CD4-positive, alpha-beta T cell treated with Interleukin-17A for 1 hour (primary cell): ENCODE measurements around the gene CTNS.

Experiments used
- DNase-seq: peaks from one replicate; pipeline ENCODE4 v3.0.0-alpha.2; 2020

The CTNS gene

GRCh38 chr17:3626831-3627768 lies 9.5 kb upstream of the CTNS start:
- no peak for DNase-seq

DNA sequence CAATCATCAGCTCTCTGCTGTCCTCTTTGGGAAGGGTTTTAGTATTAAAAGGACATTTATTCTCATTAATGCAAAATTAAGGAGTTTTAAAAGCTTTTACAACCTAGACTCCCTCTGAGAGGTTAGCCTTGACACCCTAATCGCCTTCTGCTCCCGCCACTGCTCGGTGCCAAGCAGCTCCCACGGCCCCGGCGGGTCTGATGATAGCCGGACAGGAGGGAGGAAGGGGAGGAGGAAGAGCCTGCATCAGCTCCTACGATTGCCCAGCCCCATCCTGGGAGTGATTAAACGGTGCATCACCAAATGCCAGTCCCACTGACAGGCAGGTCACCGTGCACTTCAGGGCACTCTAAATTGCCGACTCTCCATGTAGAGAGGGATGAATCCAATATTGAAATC lies 8.8 kb upstream of the CTNS start:
- DNase-seq: no peak

DNA sequence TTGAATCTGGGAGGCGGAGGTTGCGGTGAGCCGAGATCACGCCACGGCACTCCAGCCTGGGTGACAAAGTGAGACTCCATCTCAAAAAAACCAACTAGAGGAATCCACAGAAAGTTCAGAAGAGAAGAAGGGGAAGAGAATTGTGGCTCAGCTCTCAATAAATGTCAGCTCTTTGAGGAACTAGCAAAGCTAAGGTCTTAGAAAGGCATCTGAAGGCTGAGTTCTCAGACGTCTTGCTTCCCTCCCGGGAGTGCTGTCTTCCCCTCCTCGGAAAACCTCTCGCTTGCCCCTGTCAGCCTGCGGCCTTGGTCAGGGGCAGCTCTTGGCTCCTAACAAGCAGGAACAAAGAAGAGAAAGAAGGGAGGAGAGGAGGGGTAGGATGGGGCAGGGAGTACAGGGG lies 5.8 kb upstream of the CTNS start:
- no peak for DNase-seq

GRCh38 chr17:3632287-3632686 lies 4.3 kb upstream of the CTNS start:
- DNase-seq: no peak

- DNase-seq: no peak
These were observed 946 bp upstream of the CTNS start for GRCh38 chr17:3635474-3636153.

- no peak for DNase-seq
These were observed 381 bp downstream of the CTNS start for GRCh38 chr17:3636908-3637373.

DNA sequence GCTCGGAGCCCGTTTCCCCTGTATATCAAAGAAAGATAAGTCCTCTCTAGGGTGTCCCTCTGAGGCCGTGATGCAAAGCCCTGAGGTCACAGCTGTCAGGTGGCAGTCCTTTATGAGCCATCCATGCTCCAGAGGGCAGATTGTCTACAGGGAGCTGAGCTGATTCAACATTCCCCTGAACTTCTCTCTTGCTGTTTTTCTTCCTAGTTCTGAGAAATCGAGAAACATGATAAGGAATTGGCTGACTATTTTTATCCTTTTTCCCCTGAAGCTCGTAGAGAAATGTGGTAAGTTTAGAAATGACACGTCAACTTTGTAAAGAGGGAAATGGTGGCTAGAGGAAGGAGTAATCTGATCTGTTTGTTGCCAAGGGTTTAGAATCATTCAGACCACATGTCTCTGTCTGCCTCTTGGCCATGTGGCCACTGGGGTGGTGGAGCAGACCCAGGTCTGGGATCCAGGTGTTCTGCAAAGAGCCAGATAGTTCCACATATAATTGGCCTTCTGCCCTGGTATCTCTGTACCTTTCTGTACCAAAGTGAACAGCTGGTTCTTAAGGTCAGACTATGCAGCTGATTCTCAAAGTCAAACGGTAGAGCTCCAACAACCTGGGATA lies 3.5 kb downstream of the CTNS start:
- DNase-seq: no peak

- DNase-seq: no peak
These were observed 4.5 kb downstream of the CTNS start for GRCh38 chr17:3641014-3641413.

DNA sequence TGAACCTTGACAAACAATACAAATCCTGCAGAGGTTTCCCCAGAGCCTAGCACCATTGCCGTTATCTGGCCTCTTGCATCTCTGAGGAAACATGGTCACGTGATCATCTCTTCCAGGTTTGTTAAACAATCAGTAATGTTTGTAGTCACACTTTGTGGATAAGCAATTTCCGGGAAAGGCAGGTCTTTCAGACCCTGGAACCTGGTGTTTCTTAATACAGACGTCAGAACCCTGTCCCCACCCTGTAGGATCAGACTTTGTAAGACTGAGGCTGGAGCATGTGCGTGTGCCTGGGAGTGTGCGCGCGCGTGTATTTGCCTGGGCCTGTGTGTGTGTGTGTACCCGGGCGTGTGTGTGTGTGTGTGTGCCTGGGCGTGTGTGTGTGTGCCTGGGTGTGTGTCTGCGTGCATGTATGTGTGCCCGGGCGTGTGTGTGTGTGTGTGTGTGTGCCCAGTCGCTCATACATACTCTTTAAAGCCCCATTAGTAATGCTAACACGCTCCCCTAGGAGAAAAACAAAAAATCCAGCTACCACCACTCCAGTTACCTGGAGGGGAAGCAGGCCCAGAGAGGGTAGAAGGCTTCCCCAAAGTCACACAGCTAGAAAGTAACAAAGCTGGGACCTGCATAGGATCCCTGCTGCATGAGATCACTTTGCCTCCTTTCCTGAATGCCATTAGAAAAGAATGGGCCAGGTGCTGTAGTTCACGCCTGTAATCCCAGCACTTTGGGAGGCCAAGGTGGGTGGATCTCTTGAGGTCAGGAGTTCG lies 5.3 kb downstream of the CTNS start:
- DNase-seq: no peak

GRCh38 chr17:3643889-3644349 lies 7.4 kb downstream of the CTNS start:
- DNase-seq: no peak

DNA sequence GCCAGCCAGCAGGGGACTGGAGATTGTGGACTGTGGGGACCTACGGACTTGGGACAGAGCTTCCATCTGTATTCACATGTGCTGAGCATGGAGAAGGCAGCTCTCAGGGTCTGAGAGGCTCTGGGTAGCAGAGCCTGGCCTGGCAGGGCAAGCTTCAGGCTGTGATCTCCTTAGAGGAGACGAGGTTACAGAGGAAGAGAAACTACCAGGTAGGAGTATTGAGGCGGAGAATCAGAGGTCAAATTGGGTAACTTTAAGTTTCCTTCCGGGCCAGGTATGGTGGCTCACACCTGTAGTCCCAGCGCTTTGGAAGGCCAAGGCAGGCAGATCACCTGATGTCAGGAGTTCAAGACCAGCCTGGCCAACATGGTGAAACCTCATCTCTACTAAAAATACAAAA lies 8.8 kb downstream of the CTNS start:
- no peak for DNase-seq

DNA sequence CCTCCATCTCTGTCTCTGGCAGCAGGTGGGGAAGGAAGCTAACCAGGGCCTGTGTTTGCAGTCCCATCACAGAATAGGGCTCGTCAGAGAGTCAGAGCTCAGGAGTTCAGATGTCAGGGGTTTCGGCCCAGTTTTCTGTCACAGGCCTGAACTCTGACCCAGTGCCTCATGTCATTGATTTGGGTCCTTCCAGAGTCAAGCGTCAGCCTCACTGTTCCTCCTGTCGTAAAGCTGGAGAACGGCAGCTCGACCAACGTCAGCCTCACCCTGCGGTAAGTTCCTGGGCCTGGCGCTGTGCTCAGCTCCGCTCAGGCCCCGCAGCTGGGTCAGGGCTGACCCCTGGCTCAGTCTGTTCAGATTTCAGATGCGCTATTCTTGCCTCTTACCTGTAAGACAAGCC lies 10.7 kb downstream of the CTNS start:
- DNase-seq: no peak

DNA sequence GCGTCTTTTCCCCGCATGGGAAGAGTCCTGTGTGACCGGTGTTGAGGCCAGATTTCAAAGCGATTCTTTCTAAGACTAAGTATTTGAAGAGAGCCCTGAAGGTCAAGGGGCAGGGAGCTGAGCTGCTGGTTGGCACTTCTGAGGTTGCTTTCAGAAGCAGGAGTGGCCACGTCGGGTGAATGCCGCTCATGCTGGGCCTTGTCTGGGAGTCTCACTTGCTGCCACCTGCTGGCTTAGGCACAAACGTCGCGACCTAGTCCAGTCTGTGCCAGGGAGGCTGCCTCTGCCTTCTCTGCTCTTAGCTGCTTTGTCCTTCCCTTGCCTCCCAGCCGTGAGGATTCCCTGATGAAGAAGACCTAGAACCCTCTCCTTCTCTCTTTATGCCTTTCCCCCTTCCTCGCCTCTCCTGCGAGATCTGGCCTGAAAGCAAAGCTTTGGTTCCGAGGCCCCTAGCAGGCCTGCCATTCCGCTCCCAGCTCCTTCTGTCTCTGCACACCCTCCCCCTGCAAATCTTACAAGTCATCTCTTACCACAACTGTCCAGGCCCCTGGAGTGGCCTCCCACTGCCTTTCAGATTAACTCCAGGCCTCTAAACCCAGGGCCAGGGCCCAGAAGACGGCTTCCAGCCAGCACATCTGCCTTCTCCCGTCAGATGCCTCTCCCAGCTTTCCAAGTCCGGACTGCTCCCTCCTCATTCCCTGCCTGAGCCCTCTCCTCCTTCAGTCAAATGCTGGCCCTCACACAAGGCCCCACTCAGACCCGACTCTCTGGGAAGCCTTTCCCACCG lies 11.4 kb downstream of the CTNS start:
- peak; percentile 21 for DNase-seq

DNA sequence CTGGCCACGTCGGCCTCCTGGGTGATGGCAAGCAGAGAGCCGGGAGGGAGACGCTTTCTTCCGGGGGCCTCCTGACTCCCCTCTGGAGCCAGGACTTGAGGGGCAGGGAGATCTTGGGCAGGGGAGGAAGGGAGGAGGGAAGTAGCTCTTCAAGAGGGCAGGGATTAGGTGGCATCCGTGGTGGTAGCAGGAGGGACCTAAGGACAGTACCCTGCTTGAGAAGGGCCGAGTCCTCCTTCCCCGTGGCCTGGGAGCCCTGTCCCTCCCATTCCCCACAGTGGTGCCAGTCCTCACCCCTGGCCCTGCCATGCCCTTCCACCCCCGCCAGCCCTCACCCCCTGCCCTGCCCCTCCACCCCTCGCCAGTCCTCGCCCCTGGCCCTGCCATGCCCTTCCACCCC lies 19.2 kb downstream of the CTNS start:
- no peak for DNase-seq

GRCh38 chr17:3656353-3656752 lies 19.8 kb downstream of the CTNS start:
- no peak for DNase-seq

DNA sequence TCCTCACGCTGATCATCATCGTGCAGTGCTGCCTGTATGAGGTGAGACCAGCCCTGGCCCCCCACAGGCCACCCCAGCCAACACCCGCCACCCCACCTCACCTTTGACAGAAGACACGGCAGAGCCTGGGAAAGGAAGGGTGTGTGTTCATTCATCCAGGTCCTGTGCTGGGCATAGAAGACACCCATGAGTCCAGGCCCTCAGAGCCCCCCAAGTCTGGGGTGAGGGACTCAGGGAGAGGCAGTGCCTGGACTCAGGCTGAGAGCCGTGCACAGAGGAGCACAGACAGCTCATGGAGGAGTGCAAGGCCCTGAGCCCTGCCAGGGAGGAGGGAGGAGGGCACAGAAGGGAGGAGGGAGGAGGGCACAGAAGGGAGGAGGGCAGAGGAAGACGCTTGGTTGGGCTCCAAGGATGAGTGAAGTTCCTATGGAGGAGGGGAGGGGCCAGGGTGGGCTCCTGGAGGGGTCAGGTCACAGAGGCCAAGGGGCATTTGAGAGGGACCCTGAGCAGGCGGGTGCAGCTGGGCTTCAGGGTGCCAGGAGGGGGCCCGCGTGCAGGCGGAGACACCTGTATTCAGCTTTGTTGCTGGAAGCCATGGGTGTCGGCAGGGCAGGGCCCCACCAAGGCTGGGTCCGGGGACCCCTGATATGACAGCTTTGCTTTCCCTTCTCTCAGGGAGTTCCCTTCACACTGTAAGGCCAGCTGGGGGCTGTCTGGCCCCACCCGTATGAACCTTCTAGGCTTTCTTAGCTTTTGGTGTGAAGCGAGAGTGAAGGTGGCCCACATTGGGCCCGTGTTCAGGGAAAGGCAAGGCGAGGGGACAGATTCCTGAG lies 20.4 kb downstream of the CTNS start:
- no peak for DNase-seq

- no peak for DNase-seq
These were observed 21.0 kb downstream of the CTNS start for GRCh38 chr17:3657588-3657869.

DNA sequence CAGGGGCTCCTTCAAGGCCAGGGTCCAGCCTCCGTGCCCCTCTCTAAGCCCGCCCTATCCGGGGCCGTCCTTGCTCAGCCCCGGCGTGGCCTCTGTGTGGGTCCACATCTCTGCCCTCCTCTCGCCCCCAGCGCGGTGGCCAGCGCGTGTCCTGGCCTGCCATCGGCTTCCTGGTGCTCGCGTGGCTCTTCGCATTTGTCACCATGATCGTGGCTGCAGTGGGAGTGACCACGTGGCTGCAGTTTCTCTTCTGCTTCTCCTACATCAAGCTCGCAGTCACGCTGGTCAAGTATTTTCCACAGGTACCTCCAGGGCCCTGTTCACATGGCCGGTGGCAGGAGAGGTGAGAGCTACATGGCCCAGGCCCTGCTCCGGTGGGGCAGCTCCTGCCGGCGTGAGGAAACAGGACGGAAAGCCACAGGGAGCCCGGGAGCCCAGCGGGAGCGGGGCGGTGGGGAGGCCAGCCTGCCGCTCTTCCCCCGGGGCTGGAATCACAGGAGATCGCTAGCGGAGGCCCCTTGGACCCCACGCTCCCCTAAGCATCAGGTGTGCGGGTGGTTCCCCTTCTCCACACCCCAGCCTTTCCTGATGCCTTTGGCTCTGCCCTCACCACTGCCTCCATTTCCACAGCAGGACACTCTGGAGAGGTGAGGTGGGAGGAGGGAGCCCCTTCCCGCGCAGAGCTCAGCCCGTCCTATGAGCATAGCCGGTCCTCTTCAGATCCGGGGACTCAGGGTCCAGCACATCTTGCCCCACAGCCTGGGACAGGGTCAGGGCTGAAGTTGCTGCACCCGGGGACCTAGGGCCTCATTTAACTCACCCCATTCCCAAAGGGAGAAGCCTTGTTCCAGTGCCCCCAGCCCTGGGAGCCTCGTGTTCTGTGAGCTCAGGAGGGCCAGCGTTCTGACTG lies 21.6 kb downstream of the CTNS start:
- no peak for DNase-seq

DNA sequence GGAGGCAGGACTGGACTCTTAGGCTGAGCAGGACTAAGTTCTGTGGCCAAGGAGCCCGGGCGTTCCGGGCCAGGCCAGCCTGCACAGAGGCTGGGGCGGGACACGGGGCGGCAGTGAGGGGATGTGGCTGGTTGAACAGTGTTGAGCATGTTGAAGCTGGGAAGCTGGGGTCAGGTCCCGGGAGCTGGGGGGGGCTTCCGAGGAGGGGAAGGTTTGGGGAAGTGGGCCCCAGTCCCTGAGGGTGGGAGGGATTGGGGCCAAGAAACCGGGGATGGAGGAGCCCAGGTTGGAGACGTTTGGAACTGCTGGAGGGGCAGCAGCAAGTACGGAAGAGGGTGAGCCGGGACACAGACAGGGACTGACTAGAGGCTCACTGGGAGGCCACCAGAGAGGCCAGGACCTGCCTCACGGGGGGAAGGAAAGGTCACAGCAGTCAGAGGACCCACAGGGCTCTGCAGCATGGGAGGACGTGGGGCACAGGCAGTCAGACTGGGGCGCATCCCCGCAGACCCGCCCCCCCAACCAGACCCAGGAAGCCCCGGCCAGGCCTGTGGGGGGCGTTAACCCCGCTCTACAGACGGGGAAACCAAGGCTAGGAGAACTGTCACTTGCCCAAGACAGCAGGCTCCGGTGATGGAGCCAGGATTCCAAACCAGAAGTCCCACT lies 22.4 kb downstream of the CTNS start:
- no peak for DNase-seq
